ENCODE results near the gene SPAG6.
A peak's percentile ranks its signal among the peaks of the same experiment; 100 is the strongest.

SPAG6 gene

DNA sequence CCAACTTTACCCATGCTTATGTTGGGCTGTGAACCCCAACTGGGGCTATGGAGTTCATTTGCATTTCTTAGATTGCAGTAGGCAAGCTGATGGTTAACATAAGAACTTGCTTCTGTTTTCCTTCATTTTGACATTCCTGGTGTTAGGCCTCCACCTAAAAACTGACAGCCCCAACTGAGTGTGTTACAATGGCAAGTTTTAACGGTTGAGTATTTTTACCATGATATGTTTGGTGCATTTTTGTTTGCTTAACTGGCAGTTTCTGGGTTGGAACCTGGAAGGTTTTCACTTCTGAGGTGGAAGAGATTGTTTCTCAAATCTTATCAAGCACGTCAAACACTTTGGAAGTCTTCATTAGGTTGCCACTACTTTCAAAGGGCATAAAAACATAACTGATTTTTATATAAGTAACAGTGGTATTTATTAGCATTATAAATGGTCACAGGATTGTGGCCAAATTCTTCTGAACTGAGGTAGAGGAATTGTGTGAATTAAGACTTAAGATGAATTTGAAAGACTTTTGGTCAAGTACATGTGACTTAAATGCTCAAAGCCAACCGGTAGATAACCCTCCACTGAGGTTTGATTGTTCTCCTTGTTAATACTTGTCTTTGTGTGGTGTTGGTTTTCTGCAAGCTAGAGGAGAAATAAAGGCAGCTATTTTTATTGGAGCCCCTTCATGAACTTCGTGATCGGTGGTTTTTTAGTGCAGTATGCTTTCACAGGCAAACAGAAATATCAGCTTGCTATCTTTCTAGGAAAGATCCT, 21.6 kb upstream of the SPAG6 start:
- H3K36me3 Mint-ChIP-seq (ENCODE audit: low read depth): peaks cover 14% of the 10 kb centered on the region
- no peaks in the 10 kb centered on the region for H3K9me3 Mint-ChIP-seq
- peaks cover 47% of the 10 kb centered on the region for H3K4me1 Mint-ChIP-seq
- TF ChIP-seq, protein P1, sequence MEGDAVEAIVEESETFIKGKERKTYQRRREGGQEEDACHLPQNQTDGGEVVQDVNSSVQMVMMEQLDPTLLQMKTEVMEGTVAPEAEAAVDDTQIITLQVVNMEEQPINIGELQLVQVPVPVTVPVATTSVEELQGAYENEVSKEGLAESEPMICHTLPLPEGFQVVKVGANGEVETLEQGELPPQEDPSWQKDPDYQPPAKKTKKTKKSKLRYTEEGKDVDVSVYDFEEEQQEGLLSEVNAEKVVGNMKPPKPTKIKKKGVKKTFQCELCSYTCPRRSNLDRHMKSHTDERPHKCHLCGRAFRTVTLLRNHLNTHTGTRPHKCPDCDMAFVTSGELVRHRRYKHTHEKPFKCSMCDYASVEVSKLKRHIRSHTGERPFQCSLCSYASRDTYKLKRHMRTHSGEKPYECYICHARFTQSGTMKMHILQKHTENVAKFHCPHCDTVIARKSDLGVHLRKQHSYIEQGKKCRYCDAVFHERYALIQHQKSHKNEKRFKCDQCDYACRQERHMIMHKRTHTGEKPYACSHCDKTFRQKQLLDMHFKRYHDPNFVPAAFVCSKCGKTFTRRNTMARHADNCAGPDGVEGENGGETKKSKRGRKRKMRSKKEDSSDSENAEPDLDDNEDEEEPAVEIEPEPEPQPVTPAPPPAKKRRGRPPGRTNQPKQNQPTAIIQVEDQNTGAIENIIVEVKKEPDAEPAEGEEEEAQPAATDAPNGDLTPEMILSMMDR (IDR thresholded peaks at IDR 0.05; ENCODE audit: unreplicated experiment in 3 of 3): no peak
- H3K27ac Mint-ChIP-seq: peak overlapping the region in 1 of 3 experiments; percentile 29
- peak overlapping the region; percentile 93 to 98 (median 96) for H3K4me3 Mint-ChIP-seq
- H3K27me3 Mint-ChIP-seq (ENCODE audit: low read depth): peaks cover 71% of the 10 kb centered on the region

DNA sequence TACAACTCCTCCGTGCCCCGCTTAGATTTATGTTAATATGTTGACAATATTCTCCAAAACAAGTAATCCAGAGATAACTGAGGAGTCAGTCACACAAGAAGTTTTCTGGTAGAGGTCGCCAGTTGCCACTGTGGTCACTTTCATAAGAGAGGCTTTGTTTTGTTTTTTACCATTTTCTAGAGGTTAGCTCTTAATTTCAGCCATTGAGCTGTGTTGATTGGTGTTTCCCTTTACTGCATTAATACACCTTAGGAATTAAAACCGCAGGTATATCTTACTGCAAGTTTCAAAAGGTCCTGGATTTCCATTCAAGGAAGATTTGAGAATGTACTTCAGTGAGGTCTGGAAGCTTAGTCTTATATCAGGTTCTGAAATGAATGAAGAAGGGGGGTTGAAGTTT, 20.9 kb upstream of the SPAG6 start:
- Mint-ChIP-seq H3K36me3 (ENCODE audit: low read depth) (peaks cover 18% of the 10 kb centered on the region), H3K27me3 (ENCODE audit: low read depth) (peaks cover 67% of the 10 kb centered on the region), H3K4me1 (peaks cover 42% of the 10 kb centered on the region), H3K27ac (peak overlapping the region in 2 of 3 experiments; percentile 29 to 77), H3K4me3 (peak overlapping the region; percentile 93 to 98 (median 96)), H3K9me3 (no peaks in the 10 kb centered on the region)
- TF ChIP-seq, protein P1 (IDR thresholded peaks at IDR 0.05; ENCODE audit: unreplicated experiment in 3 of 3): no peak

DNA sequence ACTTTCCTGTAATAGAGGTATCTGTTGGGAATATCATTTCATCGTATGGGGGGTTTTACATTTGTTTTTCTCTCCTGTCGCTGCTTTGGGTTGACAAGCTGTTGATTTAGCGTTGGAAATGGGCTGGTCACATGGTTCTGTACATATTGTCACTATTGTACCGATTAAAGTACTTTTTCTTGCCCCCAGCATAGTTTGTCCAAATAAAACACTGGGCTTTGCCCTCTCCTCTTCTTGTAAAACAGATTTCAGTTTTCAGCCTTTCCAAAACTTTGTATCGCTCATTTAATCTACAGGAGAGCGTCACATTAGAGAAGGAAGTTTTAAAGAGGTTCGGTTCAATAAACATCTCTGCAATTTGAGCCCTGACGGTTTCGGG, 20.4 kb upstream of the SPAG6 start:
- peaks cover 22% of the 10 kb centered on the region for H3K36me3 Mint-ChIP-seq (ENCODE audit: low read depth)
- H3K27ac Mint-ChIP-seq: peak overlapping the region in 2 of 3 experiments; percentile 29 to 77
- H3K4me3 Mint-ChIP-seq: peak overlapping the region; percentile 93 to 98 (median 96)
- H3K4me1 Mint-ChIP-seq: peaks cover 38% of the 10 kb centered on the region
- H3K27me3 Mint-ChIP-seq (ENCODE audit: low read depth): peaks cover 66% of the 10 kb centered on the region
- TF ChIP-seq, protein P1 (IDR thresholded peaks at IDR 0.05; ENCODE audit: unreplicated experiment in 3 of 3): no peak
- no peaks in the 10 kb centered on the region for H3K9me3 Mint-ChIP-seq

DNA sequence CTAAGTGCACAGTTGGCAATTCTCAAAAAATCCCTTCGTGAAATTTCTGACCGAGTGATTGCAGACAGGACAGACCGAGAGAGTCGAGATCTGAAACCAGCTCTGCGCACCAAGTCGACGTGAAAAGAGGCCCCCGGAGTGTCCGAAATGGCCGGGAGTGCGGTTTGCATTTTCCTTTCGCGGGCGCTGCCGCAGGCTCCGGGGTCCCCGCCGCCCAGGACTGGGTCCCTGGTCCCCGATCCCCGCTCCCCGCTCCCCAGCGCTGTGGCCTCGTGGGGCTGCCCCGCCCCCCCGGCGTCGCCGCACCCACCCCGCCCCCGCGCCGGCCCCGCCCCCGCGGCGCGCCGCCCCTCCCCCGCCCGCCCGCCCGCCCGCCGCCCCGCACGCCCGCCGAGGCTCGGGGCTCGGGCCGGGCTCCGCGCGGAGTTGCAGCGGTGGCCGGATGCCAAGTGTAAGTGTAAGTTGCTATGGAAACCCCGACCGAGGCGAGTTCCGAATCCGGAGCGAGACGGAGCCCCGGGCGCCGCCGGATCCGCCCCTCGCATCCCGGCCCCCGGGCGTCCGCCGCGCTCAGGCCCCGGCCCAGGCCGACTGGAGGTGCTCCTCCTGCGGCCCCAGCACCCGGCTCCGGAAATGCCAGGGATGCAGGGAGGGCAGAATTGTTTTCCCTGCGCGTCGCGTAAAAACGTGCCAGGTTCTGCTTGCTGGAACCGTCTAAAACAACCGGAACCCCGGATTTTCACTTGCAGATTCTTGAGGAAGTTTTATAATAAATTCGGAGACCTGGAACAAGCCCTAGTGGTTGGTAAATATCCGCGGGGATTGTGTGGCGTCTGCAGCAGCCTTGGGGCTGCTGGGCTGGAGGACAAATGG, 19.8 kb upstream of the SPAG6 start:
- Mint-ChIP-seq H3K9me3 (no peaks in the 10 kb centered on the region), H3K36me3 (ENCODE audit: low read depth) (peaks cover 24% of the 10 kb centered on the region), H3K4me1 (peaks cover 34% of the 10 kb centered on the region), H3K4me3 (peak overlapping the region; percentile 93 to 98 (median 96)), H3K27me3 (ENCODE audit: low read depth) (peaks cover 62% of the 10 kb centered on the region), H3K27ac (peak overlapping the region in 2 of 3 experiments; percentile 77 to 80)
- TF ChIP-seq, protein P1 (IDR thresholded peaks at IDR 0.05; ENCODE audit: unreplicated experiment in 3 of 3): no peak

DNA sequence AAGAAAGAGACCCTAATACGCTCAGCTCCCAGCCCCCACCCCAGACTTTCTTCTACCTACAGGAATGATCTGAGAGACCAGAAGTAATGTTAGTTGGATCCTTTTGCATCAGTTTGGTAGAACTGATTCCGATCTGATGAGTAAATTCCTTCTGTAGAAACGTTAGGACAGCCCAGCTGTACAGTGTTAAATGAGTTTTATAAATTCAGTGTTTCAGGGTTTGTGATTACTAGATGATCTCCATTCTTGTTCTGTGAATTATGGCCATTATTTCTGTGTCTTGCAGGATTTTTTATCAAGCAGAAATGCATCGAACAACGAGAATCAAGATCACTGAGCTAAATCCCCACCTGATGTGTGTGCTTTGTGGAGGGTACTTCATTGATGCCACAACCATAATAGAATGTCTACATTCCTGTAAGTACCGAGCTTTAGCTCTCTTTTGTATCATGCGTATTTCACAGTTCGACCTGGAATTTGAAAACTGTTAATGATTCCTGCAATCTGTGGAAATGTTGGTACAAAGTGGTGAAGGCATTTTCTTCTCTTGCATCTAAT, 19.1 kb upstream of the SPAG6 start:
- Mint-ChIP-seq H3K4me3 (peak overlapping the region; percentile 81 to 86 (median 83)), H3K9me3 (no peaks in the 10 kb centered on the region), H3K36me3 (ENCODE audit: low read depth) (peaks cover 30% of the 10 kb centered on the region), H3K27me3 (ENCODE audit: low read depth) (peaks cover 64% of the 10 kb centered on the region), H3K27ac (peak overlapping the region in 2 of 3 experiments; percentile 63 to 80), H3K4me1 (peaks cover 34% of the 10 kb centered on the region)
- TF ChIP-seq, protein P1 (IDR thresholded peaks at IDR 0.05; ENCODE audit: unreplicated experiment in 3 of 3): no peak
